Measurements from ENCODE around the gene IFFO2. TPM values are rescaled to one million over a fixed set of nuclear protein-coding genes. Genes with fewer than 3 reads are reported as not detected.
A peak's percentile ranks its signal among the peaks of the same experiment; 100 is the strongest.

Gene IFFO2
- total and polyA plus RNA-seq, 2 experiments from 2014 or later = 0.71 to 7.5 TPM

DNA sequence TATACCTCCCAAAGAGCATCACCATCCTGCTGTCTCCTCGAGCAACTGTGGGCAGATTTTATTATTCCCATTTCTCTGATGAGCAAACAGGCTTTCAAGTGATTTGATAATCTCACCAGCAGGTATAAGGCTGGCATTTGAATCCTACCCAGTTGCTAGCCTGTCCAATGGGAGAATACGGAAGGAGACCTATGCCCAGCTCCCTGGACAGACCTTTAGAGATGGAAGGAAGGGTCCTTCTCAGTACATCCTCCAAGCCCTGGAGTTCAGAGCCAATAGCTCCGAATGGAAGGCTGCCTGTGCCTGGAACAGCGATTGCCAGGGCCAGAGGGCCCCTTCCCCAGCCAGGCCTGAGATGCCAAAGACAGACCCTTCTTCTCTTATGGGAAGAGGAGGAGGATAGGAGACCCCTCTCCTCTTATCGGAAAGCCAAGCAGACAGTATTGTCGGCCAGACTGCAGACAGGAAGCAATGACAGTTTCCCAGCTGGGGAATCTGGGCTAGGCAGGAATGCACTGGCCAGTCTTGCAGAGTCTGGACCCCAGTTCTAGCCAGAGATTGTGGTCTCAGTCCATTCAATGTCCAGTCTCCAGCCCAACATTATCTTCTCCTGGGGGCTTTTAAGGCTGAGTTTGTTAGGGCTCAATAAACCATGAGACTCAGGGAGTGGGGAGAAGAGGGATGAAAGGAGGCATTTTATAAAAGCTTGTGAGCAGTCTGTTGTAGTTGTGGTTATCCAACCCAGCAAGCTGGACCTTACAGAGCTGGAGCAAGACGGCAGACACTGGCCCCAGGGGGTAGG lies 2.0 kb downstream of the IFFO2 start:
- Mint-ChIP-seq H3K4me3 (peak overlapping the region; percentile 67), H3K4me1 (peaks cover 23% of the 10 kb centered on the region), H3K36me3 (ENCODE audit: low read depth) (no peaks in the 10 kb centered on the region; the same call in 2 of the 3 replicates), H3K9me3 (no peaks in the 10 kb centered on the region; the same call in 2 of the 3 replicates), H3K27ac (no peak overlapping the region), H3K27me3 (ENCODE audit: insufficient read depth, low read depth, poor library complexity) (peaks cover 44% of the 10 kb centered on the region)
- DNase-seq (ENCODE audit: low spot score) (no peak), ATAC-seq (no peak)
- TF ChIP-seq, protein P1, sequence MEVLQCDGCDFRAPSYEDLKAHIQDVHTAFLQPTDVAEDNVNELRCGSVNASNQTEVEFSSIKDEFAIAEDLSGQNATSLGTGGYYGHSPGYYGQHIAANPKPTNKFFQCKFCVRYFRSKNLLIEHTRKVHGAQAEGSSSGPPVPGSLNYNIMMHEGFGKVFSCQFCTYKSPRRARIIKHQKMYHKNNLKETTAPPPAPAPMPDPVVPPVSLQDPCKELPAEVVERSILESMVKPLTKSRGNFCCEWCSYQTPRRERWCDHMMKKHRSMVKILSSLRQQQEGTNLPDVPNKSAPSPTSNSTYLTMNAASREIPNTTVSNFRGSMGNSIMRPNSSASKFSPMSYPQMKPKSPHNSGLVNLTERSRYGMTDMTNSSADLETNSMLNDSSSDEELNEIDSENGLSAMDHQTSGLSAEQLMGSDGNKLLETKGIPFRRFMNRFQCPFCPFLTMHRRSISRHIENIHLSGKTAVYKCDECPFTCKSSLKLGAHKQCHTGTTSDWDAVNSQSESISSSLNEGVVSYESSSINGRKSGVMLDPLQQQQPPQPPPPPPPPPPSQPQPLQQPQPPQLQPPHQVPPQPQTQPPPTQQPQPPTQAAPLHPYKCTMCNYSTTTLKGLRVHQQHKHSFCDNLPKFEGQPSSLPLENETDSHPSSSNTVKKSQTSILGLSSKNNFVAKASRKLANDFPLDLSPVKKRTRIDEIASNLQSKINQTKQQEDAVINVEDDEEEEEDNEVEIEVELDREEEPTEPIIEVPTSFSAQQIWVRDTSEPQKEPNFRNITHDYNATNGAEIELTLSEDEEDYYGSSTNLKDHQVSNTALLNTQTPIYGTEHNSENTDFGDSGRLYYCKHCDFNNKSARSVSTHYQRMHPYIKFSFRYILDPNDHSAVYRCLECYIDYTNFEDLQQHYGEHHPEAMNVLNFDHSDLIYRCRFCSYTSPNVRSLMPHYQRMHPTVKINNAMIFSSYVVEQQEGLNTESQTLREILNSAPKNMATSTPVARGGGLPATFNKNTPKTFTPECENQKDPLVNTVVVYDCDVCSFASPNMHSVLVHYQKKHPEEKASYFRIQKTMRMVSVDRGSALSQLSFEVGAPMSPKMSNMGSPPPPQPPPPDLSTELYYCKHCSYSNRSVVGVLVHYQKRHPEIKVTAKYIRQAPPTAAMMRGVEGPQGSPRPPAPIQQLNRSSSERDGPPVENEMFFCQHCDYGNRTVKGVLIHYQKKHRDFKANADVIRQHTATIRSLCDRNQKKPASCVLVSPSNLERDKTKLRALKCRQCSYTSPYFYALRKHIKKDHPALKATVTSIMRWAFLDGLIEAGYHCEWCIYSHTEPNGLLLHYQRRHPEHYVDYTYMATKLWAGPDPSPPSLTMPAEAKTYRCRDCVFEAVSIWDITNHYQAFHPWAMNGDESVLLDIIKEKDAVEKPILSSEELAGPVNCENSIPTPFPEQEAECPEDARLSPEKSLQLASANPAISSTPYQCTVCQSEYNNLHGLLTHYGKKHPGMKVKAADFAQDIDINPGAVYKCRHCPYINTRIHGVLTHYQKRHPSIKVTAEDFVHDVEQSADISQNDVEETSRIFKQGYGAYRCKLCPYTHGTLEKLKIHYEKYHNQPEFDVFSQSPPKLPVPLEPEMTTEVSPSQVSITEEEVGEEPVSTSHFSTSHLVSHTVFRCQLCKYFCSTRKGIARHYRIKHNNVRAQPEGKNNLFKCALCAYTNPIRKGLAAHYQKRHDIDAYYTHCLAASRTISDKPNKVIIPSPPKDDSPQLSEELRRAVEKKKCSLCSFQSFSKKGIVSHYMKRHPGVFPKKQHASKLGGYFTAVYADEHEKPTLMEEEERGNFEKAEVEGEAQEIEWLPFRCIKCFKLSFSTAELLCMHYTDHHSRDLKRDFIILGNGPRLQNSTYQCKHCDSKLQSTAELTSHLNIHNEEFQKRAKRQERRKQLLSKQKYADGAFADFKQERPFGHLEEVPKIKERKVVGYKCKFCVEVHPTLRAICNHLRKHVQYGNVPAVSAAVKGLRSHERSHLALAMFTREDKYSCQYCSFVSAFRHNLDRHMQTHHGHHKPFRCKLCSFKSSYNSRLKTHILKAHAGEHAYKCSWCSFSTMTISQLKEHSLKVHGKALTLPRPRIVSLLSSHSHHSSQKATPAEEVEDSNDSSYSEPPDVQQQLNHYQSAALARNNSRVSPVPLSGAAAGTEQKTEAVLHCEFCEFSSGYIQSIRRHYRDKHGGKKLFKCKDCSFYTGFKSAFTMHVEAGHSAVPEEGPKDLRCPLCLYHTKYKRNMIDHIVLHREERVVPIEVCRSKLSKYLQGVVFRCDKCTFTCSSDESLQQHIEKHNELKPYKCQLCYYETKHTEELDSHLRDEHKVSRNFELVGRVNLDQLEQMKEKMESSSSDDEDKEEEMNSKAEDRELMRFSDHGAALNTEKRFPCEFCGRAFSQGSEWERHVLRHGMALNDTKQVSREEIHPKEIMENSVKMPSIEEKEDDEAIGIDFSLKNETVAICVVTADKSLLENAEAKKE (CRISPR knock-in tag; IDR thresholded peaks at IDR 0.05) = no peak
- TF ChIP-seq ZNF331 (CRISPR knock-in tag; IDR thresholded peaks at IDR 0.05; ENCODE audit: low read depth) (no peak), POLR2AphosphoS5 (IDR thresholded peaks at IDR 0.05; ENCODE audit: low read depth) (no peak)
- TF ChIP-seq, protein P2, sequence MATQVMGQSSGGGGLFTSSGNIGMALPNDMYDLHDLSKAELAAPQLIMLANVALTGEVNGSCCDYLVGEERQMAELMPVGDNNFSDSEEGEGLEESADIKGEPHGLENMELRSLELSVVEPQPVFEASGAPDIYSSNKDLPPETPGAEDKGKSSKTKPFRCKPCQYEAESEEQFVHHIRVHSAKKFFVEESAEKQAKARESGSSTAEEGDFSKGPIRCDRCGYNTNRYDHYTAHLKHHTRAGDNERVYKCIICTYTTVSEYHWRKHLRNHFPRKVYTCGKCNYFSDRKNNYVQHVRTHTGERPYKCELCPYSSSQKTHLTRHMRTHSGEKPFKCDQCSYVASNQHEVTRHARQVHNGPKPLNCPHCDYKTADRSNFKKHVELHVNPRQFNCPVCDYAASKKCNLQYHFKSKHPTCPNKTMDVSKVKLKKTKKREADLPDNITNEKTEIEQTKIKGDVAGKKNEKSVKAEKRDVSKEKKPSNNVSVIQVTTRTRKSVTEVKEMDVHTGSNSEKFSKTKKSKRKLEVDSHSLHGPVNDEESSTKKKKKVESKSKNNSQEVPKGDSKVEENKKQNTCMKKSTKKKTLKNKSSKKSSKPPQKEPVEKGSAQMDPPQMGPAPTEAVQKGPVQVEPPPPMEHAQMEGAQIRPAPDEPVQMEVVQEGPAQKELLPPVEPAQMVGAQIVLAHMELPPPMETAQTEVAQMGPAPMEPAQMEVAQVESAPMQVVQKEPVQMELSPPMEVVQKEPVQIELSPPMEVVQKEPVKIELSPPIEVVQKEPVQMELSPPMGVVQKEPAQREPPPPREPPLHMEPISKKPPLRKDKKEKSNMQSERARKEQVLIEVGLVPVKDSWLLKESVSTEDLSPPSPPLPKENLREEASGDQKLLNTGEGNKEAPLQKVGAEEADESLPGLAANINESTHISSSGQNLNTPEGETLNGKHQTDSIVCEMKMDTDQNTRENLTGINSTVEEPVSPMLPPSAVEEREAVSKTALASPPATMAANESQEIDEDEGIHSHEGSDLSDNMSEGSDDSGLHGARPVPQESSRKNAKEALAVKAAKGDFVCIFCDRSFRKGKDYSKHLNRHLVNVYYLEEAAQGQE (IDR thresholded peaks at IDR 0.05; ENCODE audit: unreplicated experiment) = no peak
- 0 out of 2 replicates have a peak, but pooled peaks cover 2% of the 10 kb centered on the region for H3F3A ChIP-seq (replicated peaks; ENCODE audit: low read depth)
- H3K27ac ChIP-seq (ENCODE audit: low read depth) = no peak overlapping the region
- H3K27me3 ChIP-seq (ENCODE audit: insufficient read depth) = peaks cover 36% of the 10 kb centered on the region
- H3K36me3 ChIP-seq (ENCODE audit: insufficient read depth) = no peaks in the 10 kb centered on the region
- peaks cover 28% of the 10 kb centered on the region for H3K4me1 ChIP-seq (ENCODE audit: insufficient read depth)
- no peak overlapping the region for H2AFZ ChIP-seq
- H3K79me2 ChIP-seq (replicated peaks; ENCODE audit: insufficient read depth) = 0 out of 2 replicates have a peak, but pooled peaks cover 4% of the 10 kb centered on the region
- no peaks in the 10 kb centered on the region for H3K9me2 ChIP-seq (ENCODE audit: insufficient read depth)
- H3K4me3 ChIP-seq = peak overlapping the region; percentile 71
- H4K20me1 ChIP-seq (replicated peaks; ENCODE audit: insufficient read depth) = peaks cover 9% of the 10 kb centered on the region
- H3K4me2 ChIP-seq = peak overlapping the region; percentile 83; the same call in 1 of the 2 replicates
